ENCODE results near the gene ADAMTSL3.

ADAMTSL3 gene

DNA sequence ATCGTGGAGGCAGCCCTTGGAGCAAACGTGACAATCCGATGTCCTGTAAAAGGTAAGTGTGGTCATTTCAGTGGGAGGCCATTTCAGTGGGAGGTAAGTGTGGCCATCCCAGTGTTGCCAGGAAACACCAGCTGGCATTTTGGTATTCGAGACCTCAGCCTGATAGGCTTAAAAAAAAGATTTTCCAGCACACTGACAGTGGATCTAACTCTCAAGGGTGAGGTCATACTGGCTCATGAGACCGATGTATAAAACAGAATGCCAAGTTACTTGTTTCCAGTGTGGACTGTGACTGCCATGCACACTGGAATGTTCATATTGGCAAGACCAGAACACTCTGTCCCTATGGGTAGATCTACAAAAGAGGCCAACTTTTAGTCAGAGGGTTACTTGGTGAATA is 337.2 kb downstream of the ADAMTSL3 start:
- Histone ChIP-seq H2BK5ac (ENCODE audit: low read length) (no peak overlapping the region), H3K56ac (ENCODE audit: low read length) (no peak overlapping the region), H3K4me1 (ENCODE audit: control insufficient read depth, low read depth, low read length) (no peaks in the 10 kb centered on the region), H3K4me2 (ENCODE audit: low read length) (no peak overlapping the region), H3K23ac (ENCODE audit: low read length) (no peak overlapping the region), H3K27me3 (ENCODE audit: insufficient read depth, low read length, poor library complexity) (no peaks in the 10 kb centered on the region), H3K79me2 (ENCODE audit: control insufficient read depth, insufficient read depth, low read length) (no peaks in the 10 kb centered on the region), H3K4ac (ENCODE audit: low read depth, low read length) (no peak overlapping the region), H4K8ac (ENCODE audit: low read depth, low read length) (no peak overlapping the region), H2BK120ac (ENCODE audit: low read depth, low read length) (no peak overlapping the region), H3K36me3 (ENCODE audit: control insufficient read depth, insufficient read depth, low read length) (no peaks in the 10 kb centered on the region), H3K18ac (ENCODE audit: low read length) (no peak overlapping the region), H4K5ac (ENCODE audit: low read length) (no peak overlapping the region), H3K9ac (ENCODE audit: low read length) (no peak overlapping the region), H3K27ac (ENCODE audit: low read depth, low read length) (no peak overlapping the region), H2AK5ac (ENCODE audit: low read length) (no peak overlapping the region), H3K4me3 (ENCODE audit: low read length) (no peak overlapping the region), H2BK15ac (replicated peaks; ENCODE audit: low read depth) (no peak overlapping the region), H3K79me1 (ENCODE audit: low read length) (no peaks in the 10 kb centered on the region)
- WGBS (ENCODE audit: extremely low coverage, insufficient coverage, low lambda C conversion rate): no CpG with 5 or more reads among the region's 5 CpGs
- DNase-seq: no peak

DNA sequence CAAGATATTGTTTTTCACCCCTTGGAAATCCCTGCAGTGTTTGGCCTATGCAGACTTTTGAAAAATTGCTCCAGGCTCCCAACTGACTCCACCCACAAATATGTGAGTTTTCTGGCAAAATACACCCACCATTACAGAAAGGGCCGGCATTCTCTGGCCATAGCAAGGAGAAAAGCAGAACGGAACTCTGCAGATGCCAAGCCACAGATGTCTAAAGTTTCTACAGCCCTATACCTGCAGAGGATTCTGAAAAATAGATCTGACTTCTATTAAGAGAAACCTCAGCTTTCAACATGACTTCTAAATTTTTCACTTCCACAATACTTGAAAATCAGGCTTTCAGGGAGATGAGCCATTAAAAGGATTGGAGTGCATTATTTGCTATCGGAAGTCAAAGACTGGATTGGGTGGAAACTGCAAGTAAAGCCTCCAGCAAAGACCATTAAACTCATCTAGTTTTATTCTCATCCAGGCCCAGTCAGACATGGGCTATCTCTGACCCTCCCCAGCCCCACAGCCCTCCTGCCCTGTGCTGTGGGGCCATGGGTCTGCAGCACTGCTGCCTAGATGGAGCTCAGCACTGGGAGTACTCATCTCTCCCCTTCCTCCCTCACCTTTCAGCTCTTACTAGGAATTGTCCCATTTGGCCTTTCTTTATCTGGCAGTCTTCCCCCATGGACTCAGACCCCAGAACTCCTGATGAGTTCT is 338.6 kb downstream of the ADAMTSL3 start:
- Histone ChIP-seq H3K27me3 (ENCODE audit: insufficient read depth, low read length, poor library complexity) (no peaks in the 10 kb centered on the region), H3K79me1 (ENCODE audit: low read length) (no peaks in the 10 kb centered on the region), H4K8ac (ENCODE audit: low read depth, low read length) (no peak overlapping the region), H3K9ac (ENCODE audit: low read length) (no peak overlapping the region), H3K18ac (ENCODE audit: low read length) (no peak overlapping the region), H2BK15ac (replicated peaks; ENCODE audit: low read depth) (no peak overlapping the region), H3K56ac (ENCODE audit: low read length) (no peak overlapping the region), H3K27ac (ENCODE audit: low read depth, low read length) (no peak overlapping the region), H3K4me2 (ENCODE audit: low read length) (no peak overlapping the region), H2AK5ac (ENCODE audit: low read length) (no peak overlapping the region), H3K79me2 (ENCODE audit: control insufficient read depth, insufficient read depth, low read length) (no peaks in the 10 kb centered on the region), H3K4ac (ENCODE audit: low read depth, low read length) (no peak overlapping the region), H3K4me3 (ENCODE audit: low read length) (no peak overlapping the region), H2BK120ac (ENCODE audit: low read depth, low read length) (no peak overlapping the region), H3K23ac (ENCODE audit: low read length) (no peak overlapping the region), H2BK5ac (ENCODE audit: low read length) (no peak overlapping the region), H3K36me3 (ENCODE audit: control insufficient read depth, insufficient read depth, low read length) (no peaks in the 10 kb centered on the region), H4K5ac (ENCODE audit: low read length) (no peak overlapping the region), H3K4me1 (ENCODE audit: control insufficient read depth, low read depth, low read length) (no peaks in the 10 kb centered on the region)
- no peak for DNase-seq
- no CpG with 5 or more reads among the region's 3 CpGs for WGBS (ENCODE audit: extremely low coverage, insufficient coverage, low lambda C conversion rate)

DNA sequence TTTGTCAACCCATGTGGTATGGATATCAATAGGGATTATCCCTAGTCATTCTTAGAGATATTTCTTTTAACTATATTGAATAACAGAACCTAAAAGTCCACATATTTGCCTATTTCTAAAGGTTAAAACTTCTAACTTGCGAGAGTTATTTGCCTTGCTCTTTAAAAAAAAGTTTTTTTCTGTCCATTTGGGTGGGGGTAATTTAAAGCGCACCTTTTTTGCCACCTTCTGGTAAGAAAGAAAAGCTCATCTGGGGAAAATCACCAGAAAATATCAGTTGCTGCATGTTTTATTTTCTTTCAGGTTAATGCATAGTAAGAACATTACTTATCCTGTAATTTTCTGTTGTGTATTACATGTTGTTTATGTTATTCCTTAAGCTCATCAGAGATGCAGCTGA is 339.7 kb downstream of the ADAMTSL3 start:
- no peak overlapping the region for H3K4me2 ChIP-seq (ENCODE audit: low read length)
- H3K36me3 ChIP-seq (ENCODE audit: control insufficient read depth, insufficient read depth, low read length): no peaks in the 10 kb centered on the region
- no peak overlapping the region for H2BK120ac ChIP-seq (ENCODE audit: low read depth, low read length)
- no peak overlapping the region for H2BK5ac ChIP-seq (ENCODE audit: low read length)
- no peak overlapping the region for H4K5ac ChIP-seq (ENCODE audit: low read length)
- H3K4me1 ChIP-seq (ENCODE audit: control insufficient read depth, low read depth, low read length): no peaks in the 10 kb centered on the region
- WGBS (ENCODE audit: extremely low coverage, insufficient coverage, low lambda C conversion rate): no CpG with 5 or more reads among the region's 2 CpGs
- no peak overlapping the region for H2BK15ac ChIP-seq (replicated peaks; ENCODE audit: low read depth)
- H3K23ac ChIP-seq (ENCODE audit: low read length): no peak overlapping the region
- H3K79me2 ChIP-seq (ENCODE audit: control insufficient read depth, insufficient read depth, low read length): no peaks in the 10 kb centered on the region
- H3K27me3 ChIP-seq (ENCODE audit: insufficient read depth, low read length, poor library complexity): no peaks in the 10 kb centered on the region
- no peak overlapping the region for H3K4ac ChIP-seq (ENCODE audit: low read depth, low read length)
- no peak overlapping the region for H3K4me3 ChIP-seq (ENCODE audit: low read length)
- no peak overlapping the region for H3K9ac ChIP-seq (ENCODE audit: low read length)
- no peak overlapping the region for H3K18ac ChIP-seq (ENCODE audit: low read length)
- no peak overlapping the region for H4K8ac ChIP-seq (ENCODE audit: low read depth, low read length)
- H2AK5ac ChIP-seq (ENCODE audit: low read length): no peak overlapping the region
- peak; percentile 21 for DNase-seq
- no peaks in the 10 kb centered on the region for H3K79me1 ChIP-seq (ENCODE audit: low read length)
- H3K56ac ChIP-seq (ENCODE audit: low read length): no peak overlapping the region
- H3K27ac ChIP-seq (ENCODE audit: low read depth, low read length): no peak overlapping the region

DNA sequence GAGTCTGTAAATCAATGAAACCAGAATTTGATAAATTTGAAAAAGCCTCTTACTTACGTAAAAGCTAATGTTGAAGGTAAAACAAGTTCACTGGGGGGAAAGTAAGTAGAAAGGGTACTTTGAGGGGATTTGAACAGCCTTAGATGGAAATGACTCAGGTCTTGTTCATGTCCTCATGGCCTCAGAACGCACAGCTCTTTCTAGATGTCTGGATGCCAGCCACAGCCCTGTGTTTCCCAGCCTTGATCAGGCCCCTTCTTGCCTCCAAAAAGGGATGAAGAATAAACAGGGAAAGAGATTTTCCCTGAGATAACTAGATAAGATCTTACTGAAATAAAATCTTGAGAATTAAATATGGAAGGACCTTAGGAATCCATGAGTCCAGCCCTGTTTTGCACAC is 344.6 kb downstream of the ADAMTSL3 start:
- Histone ChIP-seq H3K4me1 (ENCODE audit: control insufficient read depth, low read depth, low read length) (no peaks in the 10 kb centered on the region), H2AK5ac (ENCODE audit: low read length) (no peak overlapping the region), H4K8ac (ENCODE audit: low read depth, low read length) (no peak overlapping the region), H3K27me3 (ENCODE audit: insufficient read depth, low read length, poor library complexity) (no peaks in the 10 kb centered on the region), H3K18ac (ENCODE audit: low read length) (no peak overlapping the region), H3K79me2 (ENCODE audit: control insufficient read depth, insufficient read depth, low read length) (no peaks in the 10 kb centered on the region), H2BK5ac (ENCODE audit: low read length) (no peak overlapping the region), H3K27ac (ENCODE audit: low read depth, low read length) (no peak overlapping the region), H3K36me3 (ENCODE audit: control insufficient read depth, insufficient read depth, low read length) (no peaks in the 10 kb centered on the region), H3K23ac (ENCODE audit: low read length) (no peak overlapping the region), H2BK120ac (ENCODE audit: low read depth, low read length) (no peak overlapping the region), H3K4ac (ENCODE audit: low read depth, low read length) (no peak overlapping the region), H4K5ac (ENCODE audit: low read length) (no peak overlapping the region), H3K4me3 (ENCODE audit: low read length) (no peak overlapping the region), H3K9ac (ENCODE audit: low read length) (no peak overlapping the region), H3K4me2 (ENCODE audit: low read length) (no peak overlapping the region), H3K79me1 (ENCODE audit: low read length) (no peaks in the 10 kb centered on the region), H2BK15ac (replicated peaks; ENCODE audit: low read depth) (no peak overlapping the region), H3K56ac (ENCODE audit: low read length) (no peak overlapping the region)
- no peak for DNase-seq
- no CpG with 5 or more reads among the region's 2 CpGs for WGBS (ENCODE audit: extremely low coverage, insufficient coverage, low lambda C conversion rate)

DNA sequence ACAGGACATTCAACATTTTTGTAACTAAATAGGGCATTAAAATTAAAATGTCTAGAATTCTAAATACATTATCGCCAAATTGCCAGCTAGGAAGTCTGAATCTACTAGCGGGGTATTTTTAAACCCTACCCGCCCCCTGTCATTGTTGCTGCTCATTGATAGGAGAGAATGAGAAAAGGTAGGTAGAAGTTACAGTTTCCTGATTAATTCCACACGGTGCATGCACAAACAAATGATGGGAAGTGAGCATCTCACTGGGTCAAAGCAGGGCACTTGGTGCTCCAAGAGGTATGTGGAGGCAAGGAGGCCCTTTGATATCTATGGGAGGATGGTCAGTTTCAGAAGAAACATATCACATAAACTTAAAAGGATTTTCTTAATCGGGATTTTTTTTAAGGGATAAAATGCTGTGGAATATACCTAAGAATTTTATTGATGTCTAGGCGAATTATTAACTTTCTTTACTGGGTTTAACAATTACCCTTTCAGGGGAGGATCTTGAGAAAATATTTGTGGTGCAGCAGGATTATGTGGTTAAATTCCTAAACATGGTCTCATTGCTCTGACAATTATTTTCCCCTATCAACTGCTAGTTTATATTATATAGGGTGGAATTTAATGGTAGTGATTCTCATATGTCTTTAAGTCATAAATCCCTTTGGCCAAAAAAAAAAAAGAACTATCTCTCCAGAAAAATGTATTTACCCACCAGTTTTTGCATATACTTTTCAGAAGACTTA is 345.6 kb downstream of the ADAMTSL3 start:
- H3K56ac ChIP-seq (ENCODE audit: low read length): no peak overlapping the region
- H2BK5ac ChIP-seq (ENCODE audit: low read length): no peak overlapping the region
- H3K23ac ChIP-seq (ENCODE audit: low read length): no peak overlapping the region
- no peak overlapping the region for H3K4me2 ChIP-seq (ENCODE audit: low read length)
- no peak overlapping the region for H4K5ac ChIP-seq (ENCODE audit: low read length)
- H3K36me3 ChIP-seq (ENCODE audit: control insufficient read depth, insufficient read depth, low read length): no peaks in the 10 kb centered on the region
- WGBS (ENCODE audit: extremely low coverage, insufficient coverage, low lambda C conversion rate): no CpG with 5 or more reads among the region's 6 CpGs
- no peaks in the 10 kb centered on the region for H3K79me1 ChIP-seq (ENCODE audit: low read length)
- H3K18ac ChIP-seq (ENCODE audit: low read length): no peak overlapping the region
- H2BK120ac ChIP-seq (ENCODE audit: low read depth, low read length): no peak overlapping the region
- H3K4me1 ChIP-seq (ENCODE audit: control insufficient read depth, low read depth, low read length): no peaks in the 10 kb centered on the region
- H4K8ac ChIP-seq (ENCODE audit: low read depth, low read length): no peak overlapping the region
- H3K27ac ChIP-seq (ENCODE audit: low read depth, low read length): no peak overlapping the region
- H2AK5ac ChIP-seq (ENCODE audit: low read length): no peak overlapping the region
- no peak for DNase-seq
- H3K4ac ChIP-seq (ENCODE audit: low read depth, low read length): no peak overlapping the region
- no peak overlapping the region for H2BK15ac ChIP-seq (replicated peaks; ENCODE audit: low read depth)
- no peaks in the 10 kb centered on the region for H3K79me2 ChIP-seq (ENCODE audit: control insufficient read depth, insufficient read depth, low read length)
- no peak overlapping the region for H3K4me3 ChIP-seq (ENCODE audit: low read length)
- no peak overlapping the region for H3K9ac ChIP-seq (ENCODE audit: low read length)
- H3K27me3 ChIP-seq (ENCODE audit: insufficient read depth, low read length, poor library complexity): no peaks in the 10 kb centered on the region
